Activated CD8-positive, alpha-beta T cell treated with anti-CD3 and anti-CD28 coated beads, Interleukin-2, amount 10 ng/mL, durations not matched to agents 7 days and 5 days (primary cell): ENCODE data around the gene STARD3. TPM values are rescaled to one million over a fixed set of nuclear protein-coding genes. Genes with fewer than 3 reads are reported as not detected.

ENCODE experiments used
- ATAC-seq: fragments of 150-1000 bp; cut with Tn5 transposase; one replicate; pipeline ENCODE4 v1.10.0; 2021; ENCODE audit warnings: moderate library complexity
- CTCF ChIA-PET: fragments of 350-600 bp; sonication (Branson Sonifier 250); formaldehyde crosslinking; loops from one replicate; lab custom pipeline; 2021; ENCODE audit warnings: antibody characterized with exemption; lab: Charles Lee
- POLR2A ChIA-PET: fragments of 350-600 bp; sonication (Branson Sonifier 250); formaldehyde crosslinking; loops from one replicate; lab custom pipeline; 2021; ENCODE audit warnings: antibody characterized with exemption; lab: Charles Lee
- DNase-seq: peaks from one replicate; pipeline ENCODE4 v3.0.0-alpha.2; 2020
- H3K27ac Mint-ChIP-seq: one replicate; pipeline ENCODE4 v1.8.0; 2021; ENCODE audit warnings: mild to moderate bottlenecking, mixed read lengths
- H3K27me3 Mint-ChIP-seq: one replicate; pipeline ENCODE4 v1.8.0; 2021; ENCODE audit warnings: low read depth, mixed read lengths
- H3K36me3 Mint-ChIP-seq: one replicate; pipeline ENCODE4 v1.8.0; 2021; ENCODE audit warnings: low read depth, mixed read lengths
- H3K4me1 Mint-ChIP-seq: one replicate; pipeline ENCODE4 v1.8.0; 2021; ENCODE audit warnings: low read depth, mixed read lengths
- H3K4me3 Mint-ChIP-seq: one replicate; pipeline ENCODE4 v1.8.0; 2021; ENCODE audit warnings: mild to moderate bottlenecking, mixed read lengths
- H3K9me3 Mint-ChIP-seq: one replicate; pipeline ENCODE4 v1.8.0; 2022; ENCODE audit warnings: mixed read lengths; ENCODE audit not compliant: insufficient read depth
- total RNA-seq, 2 experiments: library from RNA; stranded (reverse); gene quantifications; one replicate each; pipeline ENCODE4 v1.2.3, GENCODE V29; 2021

The STARD3 gene
- total RNA-seq, 2 experiments from 2014 or later = 69.0 to 72.1 TPM

DNA sequence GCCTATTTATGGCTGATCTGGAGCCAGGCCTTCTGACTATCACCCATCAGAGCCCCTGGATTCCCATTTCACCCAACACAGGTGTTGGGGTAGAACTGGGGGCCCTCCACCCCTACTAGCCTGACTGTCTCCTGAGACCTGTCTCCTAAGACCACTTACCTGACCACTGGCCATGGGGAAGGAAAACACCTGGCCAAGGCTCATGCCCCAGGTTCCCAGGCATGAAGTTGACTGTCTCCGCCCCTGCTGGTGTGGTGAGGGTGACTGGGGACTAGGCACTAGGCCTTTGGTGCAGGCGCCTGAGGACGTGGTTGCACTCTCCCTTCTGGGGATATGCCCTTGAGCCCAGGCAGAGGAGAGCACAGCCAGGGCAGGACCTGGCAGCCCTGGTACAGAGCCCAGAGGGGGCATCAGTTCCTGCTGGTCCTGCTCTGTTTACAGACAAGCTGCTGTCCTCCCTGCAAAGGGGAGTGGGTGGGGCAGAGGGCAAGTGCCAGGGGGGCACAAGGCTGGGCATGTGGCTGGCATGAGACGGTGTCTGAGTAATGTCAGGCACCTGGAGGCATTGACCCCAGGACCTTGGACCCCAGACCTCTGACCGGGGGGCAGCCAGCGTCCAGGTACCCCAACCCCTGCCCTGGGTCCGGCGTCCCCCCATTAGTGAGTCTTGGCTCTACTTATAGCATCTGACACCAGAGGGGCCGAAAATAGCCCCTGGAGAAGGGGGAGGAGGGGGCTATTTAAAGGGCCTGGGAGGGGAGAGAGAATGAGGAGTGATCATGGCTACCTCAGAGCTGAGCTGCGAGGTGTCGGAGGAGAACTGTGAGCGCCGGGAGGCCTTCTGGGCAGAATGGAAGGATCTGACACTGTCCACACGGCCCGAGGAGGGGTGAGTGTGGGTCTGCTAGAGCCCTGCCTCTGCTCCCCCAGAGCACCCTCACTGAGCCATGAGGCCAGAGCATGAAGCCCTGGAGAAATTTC, 27.9 kb downstream of the STARD3 start, which contains the start of gene TCAP:
TCAP (plus strand) TSS at position 769 of the 981 bp plus-strand sequence; CDS start at position 780, 11 bp downstream.
- H3K4me1 Mint-ChIP-seq = peaks cover 9% of the 10 kb centered on the region
- DNase-seq (no peak), ATAC-seq (no peak)
- CTCF ChIA-PET = interaction anchor here (13.7 kb wide), 1 partner anchor 43 kb away, joined by 195 read pairs; no protein-coding TSS in a partner anchor
- H3K27me3 Mint-ChIP-seq = peaks cover 20% of the 10 kb centered on the region
- H3K36me3 Mint-ChIP-seq = peaks cover 13% of the 10 kb centered on the region
- H3K4me3 Mint-ChIP-seq = no peak within 1 kb of the TSS
- no peaks in the 10 kb centered on the region for H3K9me3 Mint-ChIP-seq
- POLR2A ChIA-PET = no interaction called here
- no peak within 1 kb of the TSS for H3K27ac Mint-ChIP-seq

DNA sequence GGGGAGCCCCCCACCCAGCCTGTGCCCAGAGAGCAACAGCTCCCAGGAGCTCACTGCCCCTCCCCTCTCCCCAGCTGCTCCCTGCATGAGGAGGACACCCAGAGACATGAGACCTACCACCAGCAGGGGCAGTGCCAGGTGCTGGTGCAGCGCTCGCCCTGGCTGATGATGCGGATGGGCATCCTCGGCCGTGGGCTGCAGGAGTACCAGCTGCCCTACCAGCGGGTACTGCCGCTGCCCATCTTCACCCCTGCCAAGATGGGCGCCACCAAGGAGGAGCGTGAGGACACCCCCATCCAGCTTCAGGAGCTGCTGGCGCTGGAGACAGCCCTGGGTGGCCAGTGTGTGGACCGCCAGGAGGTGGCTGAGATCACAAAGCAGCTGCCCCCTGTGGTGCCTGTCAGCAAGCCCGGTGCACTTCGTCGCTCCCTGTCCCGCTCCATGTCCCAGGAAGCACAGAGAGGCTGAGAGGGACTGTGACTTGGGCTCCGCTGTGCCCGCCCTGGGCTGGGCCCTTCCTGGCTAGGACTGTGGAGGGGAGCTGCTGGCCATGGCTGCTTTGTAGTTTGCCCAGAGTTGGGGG, 28.8 kb downstream of the STARD3 start:
- H3K27me3 Mint-ChIP-seq = peaks cover 25% of the 10 kb centered on the region
- DNase-seq = no peak
- peaks cover 7% of the 10 kb centered on the region for H3K4me1 Mint-ChIP-seq
- H3K36me3 Mint-ChIP-seq = peaks cover 9% of the 10 kb centered on the region
- ChIA-PET POLR2A (interaction anchor here (1.0 to 1.9 kb wide), 2 partner anchors 9 to 23 kb away, joined by 3 to 7 read pairs; partner anchors contain the start of gene PGAP3), CTCF (interaction anchor here (1.2 to 13.7 kb wide), 3 partner anchors 12 to 43 kb away, joined by 5 to 195 read pairs (median 14); no protein-coding TSS in a partner anchor)
- no peak overlapping the region for H3K4me3 Mint-ChIP-seq
- H3K9me3 Mint-ChIP-seq = no peaks in the 10 kb centered on the region
- no peak overlapping the region for H3K27ac Mint-ChIP-seq
- no peak for ATAC-seq

DNA sequence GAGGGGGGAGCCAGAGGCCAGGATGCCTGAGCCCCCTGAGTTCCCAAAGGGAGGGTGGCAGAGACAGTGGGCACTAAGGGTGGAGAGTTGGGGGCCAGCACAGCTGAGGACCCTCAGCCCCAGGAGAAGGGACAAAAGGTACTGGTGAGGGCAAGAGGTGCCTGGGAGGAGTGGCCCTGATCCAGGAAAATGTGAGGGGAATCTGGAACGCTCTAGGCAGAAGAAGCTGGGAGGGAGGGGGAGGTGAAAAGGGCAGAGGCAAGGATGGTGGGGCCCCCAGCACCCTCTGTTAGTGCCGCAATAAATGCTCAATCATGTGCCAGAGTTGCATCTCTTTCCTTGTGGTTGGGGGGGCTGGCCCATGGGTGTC, 29.3 kb downstream of the STARD3 start:
- H3K36me3 Mint-ChIP-seq = peaks cover 7% of the 10 kb centered on the region
- ATAC-seq (no peak), DNase-seq (no peak)
- H3K4me3 Mint-ChIP-seq = no peak overlapping the region
- H3K9me3 Mint-ChIP-seq = no peaks in the 10 kb centered on the region
- POLR2A ChIA-PET = interaction anchor here (1.0 to 1.9 kb wide), 3 partner anchors 8 to 22 kb away, joined by 3 to 7 read pairs (median 5); partner anchors contain the start of gene PGAP3
- no peak overlapping the region for H3K27ac Mint-ChIP-seq
- peaks cover 26% of the 10 kb centered on the region for H3K27me3 Mint-ChIP-seq
- H3K4me1 Mint-ChIP-seq = peaks cover 7% of the 10 kb centered on the region
- CTCF ChIA-PET = interaction anchor here (1.2 to 13.7 kb wide), 4 partner anchors 13 to 64 kb away, joined by 5 to 195 read pairs (median 10); partner anchors contain the start of gene MIEN1

- Mint-ChIP-seq H3K4me1 (peaks cover 7% of the 10 kb centered on the region), H3K27me3 (peaks cover 26% of the 10 kb centered on the region), H3K27ac (no peak overlapping the region), H3K36me3 (peaks cover 3% of the 10 kb centered on the region), H3K4me3 (no peak overlapping the region), H3K9me3 (no peaks in the 10 kb centered on the region)
- POLR2A ChIA-PET = interaction anchor here (1.0 to 1.9 kb wide), 5 partner anchors 8 to 43 kb away, joined by 3 to 7 read pairs (median 5); partner anchors contain the start of gene PGAP3
- no peak for ATAC-seq
- CTCF ChIA-PET = interaction anchor here (1.2 to 13.7 kb wide), 4 partner anchors 12 to 63 kb away, joined by 5 to 195 read pairs (median 10); partner anchors contain the start of gene MIEN1
- no peak for DNase-seq
These were observed 29.8 kb downstream of the STARD3 start for GRCh38 chr17:39666601-39667261.

DNA sequence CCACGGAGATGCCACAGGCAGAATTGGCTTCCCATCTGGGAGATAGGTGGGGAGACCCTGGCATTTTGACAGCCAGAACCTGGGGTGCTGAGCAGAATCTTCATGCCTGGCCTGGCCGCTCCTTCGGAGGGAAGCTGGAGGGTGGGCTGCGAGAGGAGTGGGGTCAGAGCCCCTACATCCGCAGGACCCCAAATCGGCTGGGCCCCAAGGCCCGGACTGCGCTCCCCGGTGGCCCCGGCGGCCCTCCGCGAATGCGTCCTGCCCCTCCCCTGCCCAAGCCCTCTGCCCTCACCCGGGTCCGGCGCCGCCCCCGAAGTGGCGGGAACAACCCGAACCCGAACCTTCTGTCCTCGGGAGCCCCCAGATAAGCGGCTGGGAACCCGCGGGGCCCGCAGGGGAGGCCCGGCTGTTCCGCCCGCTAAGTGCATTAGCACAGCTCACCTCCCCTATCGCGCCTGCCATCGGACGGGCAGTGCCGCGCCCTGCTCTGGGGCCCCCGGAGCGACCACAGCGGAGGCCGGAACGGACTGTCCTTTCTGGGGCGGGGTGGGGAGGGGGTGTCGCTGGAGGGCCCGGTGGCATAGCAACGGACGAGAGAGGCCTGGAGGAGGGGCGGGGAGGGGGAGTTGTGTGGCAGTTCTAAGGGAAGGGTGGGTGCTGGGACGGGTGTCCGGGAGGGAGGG, 30.5 kb downstream of the STARD3 start:
- ChIA-PET CTCF (interaction anchor here (1.2 to 13.7 kb wide), 7 partner anchors 12 to 118 kb away, joined by 3 to 195 read pairs (median 5); partner anchors contain the start of gene MIEN1), POLR2A (interaction anchor here (1.0 to 1.9 kb wide), 4 partner anchors 8 to 44 kb away, joined by 4 to 7 read pairs (median 6); partner anchors contain the start of gene PGAP3)
- no peak overlapping the region for H3K4me3 Mint-ChIP-seq
- peaks cover 11% of the 10 kb centered on the region for H3K4me1 Mint-ChIP-seq
- no peaks in the 10 kb centered on the region for H3K9me3 Mint-ChIP-seq
- no peak for DNase-seq
- peaks cover 29% of the 10 kb centered on the region for H3K27me3 Mint-ChIP-seq
- peaks cover 3% of the 10 kb centered on the region for H3K36me3 Mint-ChIP-seq
- no peak for ATAC-seq
- H3K27ac Mint-ChIP-seq = no peak overlapping the region

GRCh38 chr17:39667945-39668924, 31.3 kb downstream of the STARD3 start, which contains the start of gene PNMT:
TSS of gene PNMT (plus strand) at chr17:39668453. CDS start at chr17:39668476, 23 bp downstream.
- Mint-ChIP-seq H3K4me3 (peak within 1 kb of the TSS; percentile 26), H3K9me3 (no peaks in the 10 kb centered on the region), H3K27ac (no peak within 1 kb of the TSS), H3K36me3 (no peaks in the 10 kb centered on the region), H3K4me1 (peaks cover 11% of the 10 kb centered on the region), H3K27me3 (peaks cover 29% of the 10 kb centered on the region)
- peak; percentile 83 for ATAC-seq
- ChIA-PET CTCF (interaction anchor here (0.5 to 13.7 kb wide), 23 partner anchors 8 to 226 kb away, joined by 3 to 195 read pairs (median 4); partner anchors contain the start of genes ERBB2, MIEN1, PGAP3 and STARD3), POLR2A (interaction anchor here (0.6 to 1.2 kb wide), 3 partner anchors 9 to 132 kb away, joined by 3 to 7 read pairs (median 5); no protein-coding TSS in a partner anchor)
- DNase-seq = peak; percentile 78

DNA sequence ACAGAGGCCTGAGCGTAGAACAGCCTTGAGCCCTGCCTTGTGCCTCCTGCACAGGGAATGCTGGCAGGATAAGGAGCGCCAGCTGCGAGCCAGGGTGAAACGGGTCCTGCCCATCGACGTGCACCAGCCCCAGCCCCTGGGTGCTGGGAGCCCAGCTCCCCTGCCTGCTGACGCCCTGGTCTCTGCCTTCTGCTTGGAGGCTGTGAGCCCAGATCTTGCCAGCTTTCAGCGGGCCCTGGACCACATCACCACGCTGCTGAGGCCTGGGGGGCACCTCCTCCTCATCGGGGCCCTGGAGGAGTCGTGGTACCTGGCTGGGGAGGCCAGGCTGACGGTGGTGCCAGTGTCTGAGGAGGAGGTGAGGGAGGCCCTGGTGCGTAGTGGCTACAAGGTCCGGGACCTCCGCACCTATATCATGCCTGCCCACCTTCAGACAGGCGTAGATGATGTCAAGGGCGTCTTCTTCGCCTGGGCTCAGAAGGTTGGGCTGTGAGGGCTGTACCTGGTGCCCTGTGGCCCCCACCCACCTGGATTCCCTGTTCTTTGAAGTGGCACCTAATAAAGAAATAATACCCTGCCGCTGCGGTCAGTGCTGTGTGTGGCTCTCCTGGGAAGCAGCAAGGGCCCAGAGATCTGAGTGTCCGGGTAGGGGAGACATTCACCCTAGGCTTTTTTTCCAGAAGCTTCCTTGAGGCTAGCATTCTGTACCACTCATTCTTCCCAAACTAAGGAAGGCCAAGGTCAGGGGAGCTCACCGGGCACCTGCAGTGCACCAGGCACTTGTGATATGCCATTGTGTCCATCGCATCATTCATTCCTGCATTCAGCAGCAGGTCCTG, 33.2 kb downstream of the STARD3 start:
- Mint-ChIP-seq H3K9me3 (no peaks in the 10 kb centered on the region), H3K4me1 (peaks cover 11% of the 10 kb centered on the region), H3K27ac (no peak overlapping the region), H3K27me3 (peaks cover 29% of the 10 kb centered on the region), H3K36me3 (no peaks in the 10 kb centered on the region), H3K4me3 (no peak overlapping the region)
- ChIA-PET POLR2A (interaction anchor here (0.7 to 3.3 kb wide), 5 partner anchors 10 to 85 kb away, joined by 3 to 12 read pairs (median 5); partner anchors contain the start of gene PGAP3), CTCF (interaction anchor here (1.1 to 13.7 kb wide), 11 partner anchors 10 to 62 kb away, joined by 3 to 195 read pairs (median 9); partner anchors contain the start of genes PGAP3 and STARD3)
- DNase-seq = no peak
- no peak for ATAC-seq

GRCh38 chr17:39670746-39671145, 33.8 kb downstream of the STARD3 start:
- no peak overlapping the region for H3K4me3 Mint-ChIP-seq
- no peaks in the 10 kb centered on the region for H3K36me3 Mint-ChIP-seq
- ChIA-PET POLR2A (interaction anchor here (0.7 to 3.3 kb wide), 4 partner anchors 9 to 84 kb away, joined by 3 to 12 read pairs (median 6); partner anchors contain the start of gene PGAP3), CTCF (interaction anchor here (0.7 to 13.7 kb wide), 10 partner anchors 9 to 62 kb away, joined by 3 to 195 read pairs (median 4); no protein-coding TSS in a partner anchor)
- H3K4me1 Mint-ChIP-seq = peaks cover 18% of the 10 kb centered on the region
- H3K9me3 Mint-ChIP-seq = no peaks in the 10 kb centered on the region
- ATAC-seq = no peak
- DNase-seq = no peak
- H3K27me3 Mint-ChIP-seq = peaks cover 29% of the 10 kb centered on the region
- no peak overlapping the region for H3K27ac Mint-ChIP-seq
